NCI-H1436 (cell line): ENCODE measurements around the gene PRAMEF20.

Source experiments
- DNase-seq: peaks from one replicate; lab custom pipeline; 2025; lab: John Stamatoyannopoulos, UW

Gene PRAMEF20

GRCh38 chr1:13462682-13463081 is 52.4 kb downstream of the PRAMEF20 start:
- DNase-seq: no peak

DNA sequence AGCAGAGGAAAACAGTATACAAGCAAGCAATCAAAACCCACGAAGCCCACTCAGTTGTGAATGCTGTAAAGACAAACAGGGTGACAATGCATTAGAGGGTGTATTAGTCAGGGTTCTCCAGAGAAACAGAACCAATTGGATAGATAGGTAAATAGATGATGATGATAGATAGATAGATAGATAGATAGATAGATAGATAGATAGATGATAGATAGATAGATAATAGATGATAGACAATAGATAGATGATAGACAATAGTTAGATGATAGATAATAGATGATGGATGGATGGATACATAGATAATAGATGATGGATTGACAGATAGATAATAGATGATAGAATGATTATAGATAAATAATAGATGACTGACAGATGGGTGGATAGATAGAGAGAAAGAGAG is 55.3 kb downstream of the PRAMEF20 start:
- DNase-seq: no peak

DNA sequence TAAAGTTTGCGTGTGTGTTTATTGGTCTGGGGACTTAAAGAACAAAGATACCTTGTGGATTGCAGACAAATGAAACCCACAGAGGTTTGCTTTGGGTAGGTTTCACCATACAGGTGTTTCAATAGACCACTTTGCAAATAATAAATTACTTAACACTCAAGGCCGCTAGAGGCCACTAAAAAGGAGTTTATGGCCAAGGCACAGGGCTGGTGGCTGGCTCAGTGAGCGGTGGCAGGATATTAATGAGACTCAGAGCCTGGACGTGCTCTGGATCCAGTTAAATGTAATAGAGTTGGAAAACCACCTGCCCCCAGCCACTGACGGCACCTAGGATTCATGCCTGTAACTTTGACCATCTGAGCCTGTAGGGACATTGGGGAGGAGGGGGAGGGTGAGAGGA is 59.1 kb downstream of the PRAMEF20 start:
- DNase-seq: no peak
